HepG2 (cell line): ENCODE data around the gene UST. TPM values are rescaled to one million over a fixed set of nuclear protein-coding genes. Genes with fewer than 3 reads are reported as not detected.
A peak's percentile ranks its signal among the peaks of the same experiment; 100 is the strongest.

Experiments
- BRCA1 ChIP-seq: sonication (generic); formaldehyde crosslinking; IDR thresholded peaks from 2 replicates; pipeline ENCODE4 v1.4.0; 2020; ENCODE audit warnings: missing genetic modification reagents
- CENPX ChIP-seq: sonication (generic); formaldehyde crosslinking; IDR thresholded peaks from 2 replicates; pipeline ENCODE4 v1.9.0; 2021; ENCODE audit warnings: mild to moderate bottlenecking, missing genetic modification reagents, moderate library complexity
- HDAC6 ChIP-seq: fragments of 200-600 bp; sonication (generic); IDR thresholded peaks from 2 replicates; pipeline ENCODE4 v1.7.0; 2017; ENCODE audit warnings: mild to moderate bottlenecking, antibody characterized with exemption, low read length, low read depth
- KAT7 ChIP-seq: IDR thresholded peaks from 2 replicates; pipeline ENCODE4 v1.6.1; 2018; ENCODE audit warnings: borderline replicate concordance, missing compliant biosample characterization
- MTF2 ChIP-seq: sonication (generic); formaldehyde crosslinking; IDR thresholded peaks from 2 replicates; pipeline ENCODE4 v1.5.0; 2020; ENCODE audit warnings: missing genetic modification reagents, borderline replicate concordance
- MXD1 ChIP-seq: sonication (generic); formaldehyde crosslinking; IDR thresholded peaks from 2 replicates; pipeline ENCODE4 v1.4.0; 2020; ENCODE audit warnings: mild to moderate bottlenecking, missing genetic modification reagents
- NAIF1 ChIP-seq: sonication (generic); formaldehyde crosslinking; IDR thresholded peaks from 2 replicates; pipeline ENCODE4 v1.5.0; 2020; ENCODE audit warnings: mild to moderate bottlenecking, missing genetic modification reagents, borderline replicate concordance
- RNF2 ChIP-seq: fragments of 450-650 bp; conservative IDR thresholded peaks from 2 replicates; pipeline ENCODE4 v1.6.1; 2016; ENCODE audit warnings: low read depth
- RXRB ChIP-seq: IDR thresholded peaks from 2 replicates; pipeline ENCODE4 v1.6.1; 2016; ENCODE audit warnings: borderline replicate concordance, missing genetic modification reagents, missing compliant biosample characterization
- SALL1 ChIP-seq: sonication (generic); formaldehyde crosslinking; IDR thresholded peaks from 2 replicates; pipeline ENCODE4 v1.8.0; 2022; ENCODE audit warnings: mild to moderate bottlenecking, missing genetic modification reagents
- SP1 ChIP-seq, 2 experiments: fragments of 450-650 bp in 1 of 2; sonication (generic) in 1 of 2; formaldehyde crosslinking in 1 of 2; IDR thresholded peaks; 2 replicates each; pipeline versions ENCODE4 v1.4.0 to v1.6.1; 2016 to 2020; ENCODE audit warnings: missing genetic modification reagents in 1 of 2
- TBX3 ChIP-seq: fragments of 450-650 bp; IDR thresholded peaks from 2 replicates; pipeline ENCODE4 v1.6.1; 2017; ENCODE audit warnings: antibody characterized with exemption, mild to moderate bottlenecking, inconsistent platforms, borderline replicate concordance
- ZBTB1 ChIP-seq: sonication (generic); formaldehyde crosslinking; IDR thresholded peaks from 2 replicates; pipeline ENCODE4 v1.4.0; 2020; ENCODE audit warnings: missing genetic modification reagents, borderline replicate concordance
- ZBTB42 ChIP-seq: sonication (generic); formaldehyde crosslinking; IDR thresholded peaks from 2 replicates; pipeline ENCODE4 v1.5.0; 2020; ENCODE audit warnings: mild to moderate bottlenecking, missing genetic modification reagents
- ZFP36 ChIP-seq: fragments of 150-350 bp; IDR thresholded peaks from 2 replicates; pipeline ENCODE4 v1.6.1; 2018; ENCODE audit warnings: borderline replicate concordance, low read length, low read depth; ENCODE audit not compliant: partially characterized antibody
- ZGPAT ChIP-seq: IDR thresholded peaks from 2 replicates; pipeline ENCODE4 v1.6.1; 2016; ENCODE audit warnings: mild to moderate bottlenecking
- ZNF121 ChIP-seq: sonication (generic); formaldehyde crosslinking; IDR thresholded peaks from 2 replicates; pipeline ENCODE4 v1.5.0; 2020; ENCODE audit warnings: mild to moderate bottlenecking, missing genetic modification reagents
- ZNF256 ChIP-seq: sonication (generic); formaldehyde crosslinking; conservative IDR thresholded peaks from 2 replicates; pipeline ENCODE4 v1.4.0; 2020; ENCODE audit warnings: missing genetic modification reagents
- ZNF276 ChIP-seq: sonication (generic); formaldehyde crosslinking; IDR thresholded peaks from 2 replicates; pipeline ENCODE4 v1.4.0; 2020; ENCODE audit warnings: mild to moderate bottlenecking, low read depth, missing genetic modification reagents
- ZNF562 ChIP-seq: sonication (generic); formaldehyde crosslinking; IDR thresholded peaks from 2 replicates; pipeline ENCODE4 v1.8.0; 2022; ENCODE audit warnings: missing genetic modification reagents, borderline replicate concordance
- ZNF576 ChIP-seq: sonication (generic); formaldehyde crosslinking; IDR thresholded peaks from 2 replicates; pipeline ENCODE4 v1.4.0; 2020; ENCODE audit warnings: mild to moderate bottlenecking, missing genetic modification reagents
- ZNF605 ChIP-seq: sonication (generic); formaldehyde crosslinking; IDR thresholded peaks from 2 replicates; pipeline ENCODE4 v1.8.0; 2022; ENCODE audit warnings: mild to moderate bottlenecking, missing genetic modification reagents
- ZNF720 ChIP-seq: sonication (generic); formaldehyde crosslinking; IDR thresholded peaks from 2 replicates; pipeline ENCODE4 v1.4.0; 2020; ENCODE audit warnings: missing genetic modification reagents
- polyA plus RNA-seq, 8 experiments: library from polyadenylated mRNA; depleted of rRNA in 3 of 8; stranded (reverse) in 7 of 8; unstranded in 1 of 8; fragments of >200 nt; fragmentation: Illumina TruSeq in 4 of 8; extraction: Trizol in 4 of 8; gene quantifications; 2 replicates each; pipeline versions ENCODE4 v1.2.1 to v1.2.3, GENCODE V29; 2011 to 2016; ENCODE audit warnings: low read depth in 4 of 8, missing spikeins in 1 of 8, mixed read lengths in 1 of 8; ENCODE audit not compliant: insufficient read depth in 1 of 8
- total RNA-seq, 5 experiments: library from RNA; depleted of rRNA; stranded (reverse); fragments of >200 nt; fragmentation: Illumina TruSeq; extraction: Trizol; gene quantifications; 2 replicates each; pipeline ENCODE4 v1.2.3, GENCODE V29; 2016; ENCODE audit warnings: low read depth in 1 of 5

UST gene
- total and polyA plus RNA-seq, 2 of the 13 experiments (the other 11 are each of a cell fraction or from before 2014, with no cell fraction given), result 0.27 TPM; not detected in 1

- TF ChIP-seq TBX3, result no peak
- TF ChIP-seq MXD1, result no peak
- no peak for TF ChIP-seq HDAC6
- no peak for TF ChIP-seq KAT7 (CRISPR knock-in tag)
- TF ChIP-seq MTF2 (CRISPR knock-in tag), result no peak
- no peak for TF ChIP-seq ZBTB1
- peak; percentile 26; the same call in 1 of the 2 replicates for TF ChIP-seq SALL1
- TF ChIP-seq RXRB (CRISPR knock-in tag), result peak; percentile 80
- no peak for TF ChIP-seq CENPX (CRISPR knock-in tag)
- TF ChIP-seq BRCA1, result no peak
- TF ChIP-seq ZNF576 (CRISPR knock-in tag), result no peak
- no peak for TF ChIP-seq ZNF276 (CRISPR knock-in tag)
- no peak for TF ChIP-seq ZNF720 (CRISPR knock-in tag)
- no peak for TF ChIP-seq ZNF256 (CRISPR knock-in tag)
- no peak for TF ChIP-seq RNF2
- no peak for TF ChIP-seq NAIF1 (CRISPR knock-in tag)
- no peak for TF ChIP-seq ZNF562
- no peak for TF ChIP-seq SP1 (IDR thresholded peaks at IDR 0.05)
- no peak for TF ChIP-seq SP1 (CRISPR knock-in tag; IDR thresholded peaks at IDR 0.05)
- peak; percentile 50; the same call in 1 of the 2 replicates for TF ChIP-seq ZGPAT (CRISPR knock-in tag)
- no peak for TF ChIP-seq ZNF121 (CRISPR knock-in tag)
- no peak for TF ChIP-seq ZBTB42
- peak; percentile 28 for TF ChIP-seq ZFP36
- no peak for TF ChIP-seq ZNF605 (CRISPR knock-in tag)
These were observed 282.1 kb downstream of the UST start (continued) for GRCh38 chr6:149028767-149029405.
